Activated CD8-positive, alpha-beta memory T cell treated with anti-CD3 and anti-CD28 coated beads for 24 hours (primary cell): Measurements from ENCODE around the gene NRXN3.

Experiments used
- DNase-seq: peaks from one replicate; pipeline ENCODE4 v3.0.0-alpha.2; 2020

NRXN3 gene

DNA sequence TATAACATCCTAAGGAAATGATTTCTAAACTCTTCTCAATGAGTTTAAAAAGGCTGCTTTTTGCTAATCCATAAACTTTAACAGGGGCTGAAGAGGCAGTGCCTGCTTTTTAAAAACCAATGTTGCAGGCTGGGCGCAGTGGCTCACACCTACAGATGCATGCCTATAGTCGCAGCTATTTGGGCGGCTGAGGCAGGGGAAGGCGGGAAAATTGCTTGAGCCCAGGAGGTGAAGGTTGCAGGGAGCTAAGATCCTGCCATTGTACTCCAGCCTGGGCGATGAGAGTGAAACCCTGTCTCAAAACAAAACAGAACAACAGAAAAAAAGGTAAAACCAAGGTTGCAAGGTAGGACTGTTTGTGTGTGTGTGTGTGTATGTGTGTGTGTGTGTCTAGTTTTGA lies 1509.9 kb downstream of the NRXN3 start:
- DNase-seq = no peak

DNA sequence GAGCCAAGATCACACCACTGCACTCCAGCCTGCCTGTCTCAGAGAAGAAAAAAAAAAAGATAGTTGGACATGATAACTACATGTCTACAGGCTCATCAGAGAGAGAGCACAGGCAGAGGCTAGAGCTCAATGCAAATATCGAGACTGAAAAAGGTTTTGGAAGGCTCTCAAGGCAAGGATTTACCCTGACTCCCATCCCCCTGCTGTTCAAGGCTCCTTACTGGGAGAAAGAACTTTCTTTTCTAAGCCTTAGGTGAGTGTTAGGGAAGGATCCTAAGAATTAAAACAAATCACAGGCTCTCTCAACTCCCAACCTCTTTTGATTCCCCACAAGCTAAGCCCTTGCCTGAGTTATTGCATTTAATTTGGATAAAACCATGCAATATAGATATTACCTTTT lies 1516.0 kb downstream of the NRXN3 start:
- no peak for DNase-seq

DNA sequence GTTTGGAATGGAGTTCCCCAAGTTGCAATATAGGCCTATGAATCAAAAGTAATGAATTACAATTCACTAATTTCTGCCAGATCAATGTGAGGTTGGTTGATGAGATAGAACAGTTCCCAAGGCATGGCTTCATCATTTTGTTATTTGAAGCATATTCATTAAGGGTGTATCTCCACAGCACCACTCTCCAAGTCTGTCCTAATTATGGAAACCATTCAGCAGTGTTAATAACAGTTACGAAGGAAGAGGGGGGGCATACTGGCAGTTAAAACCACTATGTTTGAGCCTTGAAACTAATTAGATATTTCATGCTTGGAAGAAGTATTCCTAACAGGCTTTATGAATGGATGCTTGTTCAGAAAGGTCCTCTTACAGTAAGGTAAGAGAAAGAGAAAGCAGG lies 1520.8 kb downstream of the NRXN3 start:
- DNase-seq = no peak

DNA sequence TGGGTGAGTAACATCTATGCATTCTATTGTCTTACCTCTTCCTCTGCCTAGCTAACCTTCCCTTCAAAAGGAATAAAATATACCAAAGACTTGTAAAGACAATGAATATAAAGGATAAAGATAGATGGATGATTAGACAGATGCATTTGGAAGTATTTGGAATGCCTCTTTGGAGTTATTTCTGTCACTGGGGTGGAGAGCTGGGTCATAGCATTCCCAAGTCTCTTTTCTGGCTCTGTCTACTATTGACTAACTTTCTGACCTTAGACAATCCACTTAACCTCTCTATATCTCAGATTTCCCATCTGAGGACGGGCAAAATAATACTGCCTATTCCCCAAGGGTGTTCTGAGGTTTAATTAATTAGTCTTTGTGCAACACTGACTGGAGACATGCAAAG lies 1523.8 kb downstream of the NRXN3 start:
- no peak for DNase-seq

DNA sequence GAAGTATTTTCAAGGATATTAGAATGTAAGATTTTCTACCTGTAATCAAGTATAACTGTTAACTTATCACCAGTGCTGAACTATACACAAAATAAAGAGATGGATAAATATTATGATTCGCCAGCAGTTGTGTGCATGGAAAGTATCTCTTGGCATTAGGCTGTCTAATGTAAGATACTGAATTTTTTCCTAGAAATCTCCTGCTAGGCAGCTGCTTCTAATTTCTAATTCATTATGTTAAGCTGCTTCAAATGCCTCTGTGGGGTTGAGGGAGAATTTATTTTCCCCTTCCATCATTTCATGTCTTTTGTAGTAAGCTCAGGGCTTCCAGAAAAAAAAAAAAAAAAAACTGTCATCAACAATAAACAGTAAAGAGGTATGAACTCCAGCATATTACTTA lies 1525.1 kb downstream of the NRXN3 start:
- no peak for DNase-seq

DNA sequence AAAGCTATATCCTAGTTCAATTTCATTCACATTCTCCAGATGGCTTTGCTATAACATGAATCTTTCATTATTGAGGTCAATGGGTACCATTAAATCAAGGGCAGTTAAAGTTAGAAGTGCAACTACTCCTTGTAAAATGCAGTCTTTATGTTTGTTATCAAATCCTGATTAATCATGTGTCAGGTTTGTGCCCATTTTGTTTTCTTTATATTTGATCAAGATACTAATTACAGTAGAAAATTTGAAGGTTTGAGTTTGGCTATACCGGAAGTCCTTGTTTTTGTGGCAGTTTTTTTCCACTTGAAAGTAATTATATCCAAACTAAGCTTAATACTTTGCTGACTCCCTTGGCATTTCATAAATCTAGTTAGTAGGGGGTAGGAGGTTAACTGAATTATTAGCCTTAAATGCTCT lies 1528.1 kb downstream of the NRXN3 start:
- DNase-seq = no peak

DNA sequence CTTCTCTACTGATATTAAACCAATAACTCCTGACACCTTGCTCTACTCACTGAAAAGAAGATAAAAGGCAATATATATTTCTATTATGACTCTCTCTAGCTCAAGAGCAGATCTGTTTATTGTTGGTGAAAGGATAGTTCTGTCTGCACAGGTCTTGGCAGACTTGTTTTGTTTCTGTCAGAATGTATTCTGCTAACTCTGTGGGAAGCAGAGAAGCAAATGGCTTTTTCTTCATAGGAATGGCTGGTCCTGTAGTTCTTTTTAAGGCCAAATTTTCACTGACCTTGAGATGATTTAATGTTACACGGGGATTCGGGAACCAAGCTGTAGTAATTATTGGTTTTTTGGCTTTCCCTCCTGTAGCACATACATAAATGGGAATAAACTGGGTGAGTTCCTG lies 1529.0 kb downstream of the NRXN3 start:
- no peak for DNase-seq

DNA sequence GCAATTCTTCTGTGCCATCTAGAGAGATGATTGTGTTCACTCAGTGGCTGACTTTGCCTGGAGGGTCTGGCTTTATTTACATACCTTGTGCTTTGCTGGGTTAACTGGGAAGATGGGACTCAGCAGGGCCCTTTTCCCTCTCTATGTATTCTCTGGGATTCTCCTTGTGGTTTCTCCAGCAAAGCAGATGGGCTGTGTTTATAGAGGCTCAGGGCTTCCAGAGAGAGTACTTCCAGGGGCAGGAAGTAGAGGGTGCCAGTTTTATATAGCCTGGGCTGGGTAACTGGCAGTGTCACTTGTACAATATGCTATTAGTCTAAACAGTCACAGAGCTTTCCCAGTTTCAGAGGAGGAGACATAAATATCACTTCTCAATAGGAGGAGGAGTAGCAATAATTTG lies 1531.2 kb downstream of the NRXN3 start:
- DNase-seq = no peak

DNA sequence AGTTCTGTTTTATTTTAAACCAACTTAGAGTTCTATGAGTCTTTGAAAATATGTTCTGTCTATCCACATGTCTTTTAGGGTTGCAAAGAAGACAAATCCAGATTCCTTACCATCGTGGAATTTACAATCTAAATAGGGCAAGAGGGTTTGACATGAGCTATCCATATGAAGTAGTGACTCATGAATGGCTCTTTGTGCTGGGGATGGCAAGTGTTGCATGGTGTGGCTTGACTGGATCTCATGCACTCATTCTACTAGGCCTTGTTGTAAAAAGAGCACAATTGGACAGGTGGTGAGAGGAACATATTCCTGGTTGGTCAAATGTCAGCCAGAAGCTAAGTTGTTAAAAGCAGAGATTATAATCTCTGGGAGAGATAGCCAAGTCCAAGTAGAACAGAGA lies 1532.0 kb downstream of the NRXN3 start:
- DNase-seq = no peak

DNA sequence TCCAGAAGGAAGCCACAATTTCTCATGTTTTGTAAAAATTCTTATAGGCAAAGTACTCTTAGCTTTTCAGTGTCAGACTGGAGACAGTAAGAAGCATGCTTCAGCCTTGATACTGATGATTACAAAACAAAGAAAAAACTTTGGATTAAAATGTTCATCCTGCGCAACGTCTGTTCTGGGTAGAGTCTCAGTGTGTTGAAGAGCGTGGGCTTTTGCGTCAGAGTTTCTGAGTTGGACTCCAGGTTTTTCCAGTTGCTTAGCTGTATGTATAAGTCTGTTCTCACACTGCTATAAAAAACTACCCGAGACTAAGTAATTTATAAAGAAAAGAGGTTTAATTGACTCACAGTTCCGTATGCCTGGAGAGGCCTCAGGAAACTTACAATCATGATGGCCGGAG lies 1533.0 kb downstream of the NRXN3 start:
- DNase-seq = no peak

DNA sequence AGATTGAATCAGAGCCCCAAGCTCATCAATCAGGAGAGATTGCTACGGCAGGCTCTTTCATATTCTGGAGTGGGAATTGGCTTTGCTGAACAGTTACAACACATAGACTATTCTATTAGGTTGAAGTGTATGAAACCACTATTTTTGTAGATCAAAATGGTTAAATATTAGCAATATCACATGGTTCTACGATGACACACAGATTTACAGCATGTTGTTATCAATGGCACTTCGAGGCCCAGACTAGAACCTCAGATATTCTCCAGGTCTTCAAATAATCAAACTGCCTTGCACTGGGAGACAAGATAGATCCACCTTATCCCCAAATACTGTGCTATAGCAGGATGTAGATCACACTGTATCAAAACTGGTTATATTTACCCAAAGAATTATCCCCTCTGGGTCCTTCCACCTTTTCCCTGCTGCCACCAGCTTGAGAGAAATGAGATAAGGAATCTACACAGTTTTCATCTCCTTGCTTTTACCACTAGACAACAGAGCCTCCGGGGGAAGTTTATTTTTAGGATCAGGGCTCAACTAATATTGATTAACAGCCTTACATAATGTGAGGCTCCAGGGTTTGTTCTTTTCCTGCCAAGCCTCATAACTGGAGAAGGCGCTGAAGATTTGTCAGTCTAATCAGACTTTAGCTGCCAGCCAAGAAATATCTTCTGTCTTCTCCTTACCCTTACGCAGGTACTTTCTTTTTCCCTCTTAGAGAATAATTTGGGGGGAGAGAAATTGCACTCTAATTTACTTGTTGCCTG lies 1534.1 kb downstream of the NRXN3 start:
- DNase-seq = no peak

DNA sequence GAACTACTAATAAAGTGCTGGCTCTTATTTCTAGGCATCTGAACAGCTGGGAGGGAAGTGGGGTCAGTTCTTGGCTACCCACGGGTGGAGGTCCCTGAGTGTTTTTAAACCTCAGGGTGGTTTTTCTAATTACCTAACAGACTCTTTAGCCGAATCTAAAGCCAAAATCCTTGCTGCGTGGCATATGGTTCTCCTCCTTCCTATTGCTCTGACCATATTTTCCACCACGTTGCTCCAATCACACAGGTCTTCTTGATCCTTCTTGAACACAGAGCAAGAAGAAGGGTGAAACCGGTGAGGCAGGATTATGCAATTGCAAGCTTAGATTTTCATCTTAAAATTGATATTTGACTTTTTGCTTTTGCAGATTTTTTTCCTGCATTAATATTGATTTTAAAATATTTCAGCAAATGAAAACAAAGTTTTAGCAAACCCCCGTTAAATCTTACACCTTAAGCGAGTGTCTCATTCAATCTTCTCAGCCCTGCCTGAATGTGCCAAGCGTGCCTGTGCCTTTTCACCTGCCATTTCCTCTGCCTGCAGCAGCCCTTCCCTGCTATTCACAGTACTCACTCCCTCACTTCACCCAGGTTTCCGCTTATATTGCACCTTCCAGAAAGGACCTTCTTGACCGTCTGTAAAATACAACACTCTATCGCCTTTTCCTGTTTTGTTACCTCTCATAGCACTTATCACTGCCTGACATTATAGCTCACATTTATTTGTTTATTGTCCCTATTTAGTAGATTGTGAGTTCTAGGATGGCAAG lies 1535.1 kb downstream of the NRXN3 start:
- no peak for DNase-seq

DNA sequence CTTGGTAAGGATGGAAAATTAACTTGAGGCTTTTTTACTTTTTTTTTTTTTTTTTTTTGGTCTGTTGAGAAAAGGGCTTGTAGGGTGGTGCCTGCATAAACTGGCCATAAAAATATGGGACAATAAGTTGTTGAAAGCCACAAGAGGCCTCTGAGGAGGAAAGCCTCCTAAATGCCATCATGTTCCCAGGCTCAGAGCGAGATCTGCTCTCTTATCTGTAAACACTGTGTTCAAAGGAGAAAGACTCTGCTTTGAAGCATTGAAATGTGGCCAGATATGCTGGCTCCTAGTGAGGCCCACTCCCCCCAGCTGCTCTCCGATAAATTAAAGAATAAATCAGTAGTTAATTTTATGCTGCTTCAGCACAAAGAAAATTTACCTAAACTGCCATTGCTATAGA lies 1536.2 kb downstream of the NRXN3 start:
- DNase-seq = no peak

DNA sequence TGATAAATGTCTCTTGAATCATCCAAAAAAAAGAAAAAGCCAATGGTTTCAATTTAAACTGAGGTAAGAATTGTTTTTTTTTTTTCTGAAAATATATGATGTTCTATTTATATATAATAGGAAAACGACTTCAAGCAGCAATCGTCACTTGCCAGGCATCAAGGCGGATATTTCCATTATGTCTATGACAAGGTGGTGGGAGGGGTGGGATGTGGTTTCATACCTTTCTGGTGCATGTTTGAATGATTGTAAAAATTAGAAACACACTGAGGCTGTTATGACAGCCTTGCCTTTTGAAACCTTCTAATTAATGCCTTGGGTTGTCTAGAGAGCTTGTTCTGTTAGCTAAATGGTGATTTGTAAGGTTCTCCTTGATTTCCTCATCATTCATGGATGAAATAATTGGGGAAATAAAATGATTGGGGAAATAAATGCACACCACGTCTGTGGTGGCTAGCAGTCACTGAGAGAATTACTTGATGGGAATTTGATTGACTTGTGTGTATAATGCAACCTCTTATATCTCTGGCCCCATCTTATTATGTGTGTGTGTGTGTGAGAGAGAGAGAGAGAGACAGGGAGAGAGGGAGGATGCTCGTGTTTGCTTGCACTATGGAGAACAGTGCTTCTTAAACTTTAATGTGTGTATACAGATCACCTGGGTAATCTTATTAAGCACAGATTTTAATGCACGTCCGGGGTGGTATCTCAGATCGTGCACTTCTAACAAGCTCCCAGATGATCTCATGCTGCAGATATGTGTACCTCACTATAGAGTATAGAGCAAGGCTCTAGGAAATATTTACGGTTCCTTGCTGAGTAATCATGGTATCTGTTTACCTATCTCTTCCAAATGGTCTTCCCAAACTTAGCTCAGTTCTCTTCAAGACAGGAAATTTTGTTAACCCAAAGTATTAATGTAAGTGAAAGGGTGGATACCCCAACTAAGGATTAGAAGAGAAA lies 1538.5 kb downstream of the NRXN3 start:
- DNase-seq = no peak

DNA sequence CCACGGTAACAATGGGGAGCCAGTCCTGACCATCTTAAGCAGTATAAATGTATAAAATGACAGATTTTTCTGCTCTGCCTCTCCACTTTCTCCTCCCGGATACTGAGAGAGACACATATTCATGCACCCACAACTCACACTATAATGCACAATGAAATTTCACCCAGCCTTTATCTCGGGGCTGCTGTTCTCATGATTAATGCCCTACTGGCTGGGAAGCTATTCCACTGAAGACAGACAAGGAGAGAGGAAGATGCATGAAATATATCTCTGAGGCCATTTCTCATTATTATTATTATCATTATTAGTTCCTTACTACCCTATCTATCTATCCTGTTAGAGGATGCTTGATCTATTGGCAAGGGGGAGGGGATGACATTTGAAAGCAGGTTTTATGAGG lies 1539.4 kb downstream of the NRXN3 start:
- DNase-seq = no peak

DNA sequence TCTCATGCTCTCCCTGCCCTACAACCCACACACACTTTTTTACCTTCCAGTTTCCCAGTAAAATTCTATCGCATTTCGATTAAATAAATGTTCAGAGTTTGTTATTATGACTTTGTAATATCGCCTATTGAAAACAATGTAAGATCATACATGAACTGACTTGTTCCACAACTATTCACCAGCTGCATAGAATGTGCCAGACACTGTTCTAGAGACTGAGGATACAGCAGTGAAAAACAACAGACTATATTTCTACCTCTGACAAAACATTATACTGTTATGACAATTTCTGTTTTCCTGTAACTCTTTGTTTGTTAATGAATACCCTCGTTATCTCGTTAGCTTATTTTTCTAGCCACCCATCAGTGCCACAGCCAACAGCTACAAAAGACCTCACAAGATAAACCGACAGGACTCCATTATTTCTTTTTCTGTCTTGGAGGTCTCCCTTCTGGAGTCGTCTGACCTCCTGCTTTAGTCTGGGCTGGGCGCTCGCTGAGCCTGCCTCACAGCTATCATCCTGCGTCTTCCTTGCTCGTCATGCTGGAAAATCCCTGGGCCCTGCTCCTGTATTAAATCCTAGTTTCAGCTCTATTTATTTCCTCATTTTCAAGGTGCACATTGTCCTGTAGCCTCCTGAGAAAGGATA lies 1542.3 kb downstream of the NRXN3 start:
- DNase-seq = no peak

DNA sequence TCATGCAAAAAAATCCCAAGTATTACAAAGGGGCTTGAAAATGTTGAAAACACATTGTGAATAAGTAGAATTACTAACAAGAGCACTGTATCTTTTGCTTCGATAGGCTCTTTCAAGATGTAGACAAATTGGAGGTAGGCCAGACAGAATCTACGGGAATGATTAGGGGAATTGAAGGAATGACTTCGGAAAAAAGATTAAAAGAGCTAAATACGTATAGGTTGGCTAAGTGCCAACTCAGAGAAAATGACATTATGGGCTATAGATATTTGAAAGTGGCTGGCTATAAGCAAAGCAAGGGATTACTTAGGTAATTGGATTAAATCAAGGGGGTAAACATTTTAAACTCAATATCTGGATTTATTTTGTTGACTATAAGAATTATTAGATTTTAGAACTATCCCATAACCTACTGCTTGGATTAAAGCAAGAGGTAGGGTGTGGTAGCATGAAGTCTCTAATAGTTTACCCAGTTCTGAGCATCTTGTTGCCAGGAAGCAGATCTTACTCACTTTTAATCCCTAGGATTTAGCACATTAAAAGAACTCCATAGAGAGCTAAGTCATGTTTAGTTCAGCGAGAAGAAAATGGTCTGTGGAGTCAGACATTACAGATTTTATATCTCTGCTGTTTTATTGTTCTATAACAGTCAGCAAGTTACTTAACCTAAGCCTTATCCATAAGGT lies 1551.4 kb downstream of the NRXN3 start:
- no peak for DNase-seq

DNA sequence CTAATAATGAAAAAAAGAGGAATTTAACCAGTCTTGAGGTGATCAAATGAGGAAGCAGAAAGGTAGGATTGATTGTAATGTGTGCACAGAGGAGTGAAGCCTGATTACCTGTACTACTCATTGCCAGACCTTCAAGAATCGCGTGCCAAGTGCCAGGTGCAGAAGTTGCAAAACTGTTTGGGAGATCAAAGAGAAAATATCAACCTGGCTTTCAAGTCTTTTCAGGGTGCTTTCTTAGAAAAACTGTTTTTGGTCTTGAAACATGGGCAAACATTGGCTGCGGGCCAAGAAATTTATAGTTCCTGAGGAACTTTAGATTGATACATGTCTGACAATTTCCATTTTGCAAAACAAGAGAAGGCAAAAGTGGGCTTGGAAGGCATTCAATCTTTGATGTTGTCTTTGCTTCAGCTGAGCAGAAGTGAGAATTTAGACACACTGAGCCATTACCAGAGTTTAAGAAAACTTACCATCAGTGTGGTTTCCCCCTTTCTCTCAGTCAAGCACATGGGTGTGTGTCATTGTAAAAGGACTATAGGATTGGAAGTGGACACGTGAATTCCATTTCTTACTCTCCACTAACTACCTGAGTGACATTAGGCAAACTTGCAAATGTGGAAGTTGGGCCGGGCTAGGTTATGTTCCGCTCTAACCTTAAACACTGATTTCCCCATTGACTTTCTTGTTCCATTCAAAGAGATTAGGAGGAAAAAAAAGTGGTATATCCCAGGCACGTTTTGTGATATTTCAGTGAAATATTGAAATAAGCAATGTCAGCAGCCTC lies 1555.0 kb downstream of the NRXN3 start:
- no peak for DNase-seq

DNA sequence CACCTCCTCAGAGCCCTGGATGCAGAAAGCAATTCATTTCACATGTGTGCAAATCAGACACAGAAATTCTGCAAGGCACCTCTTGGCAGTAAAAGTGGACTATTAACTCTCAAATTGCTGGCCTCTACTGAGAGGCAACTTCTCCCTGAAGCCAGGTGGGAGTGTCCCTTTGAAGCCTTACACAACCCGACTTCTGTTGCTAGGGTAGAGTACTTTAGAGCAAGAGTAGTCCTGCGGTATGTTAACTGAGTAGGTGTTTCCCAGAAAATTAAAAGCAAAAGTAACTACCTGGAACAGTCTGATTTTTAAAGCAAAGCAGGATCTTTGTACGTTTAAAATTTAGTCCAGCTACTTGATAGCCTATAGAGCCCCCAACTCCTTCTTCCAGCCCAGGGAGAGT lies 1557.7 kb downstream of the NRXN3 start:
- DNase-seq = no peak

DNA sequence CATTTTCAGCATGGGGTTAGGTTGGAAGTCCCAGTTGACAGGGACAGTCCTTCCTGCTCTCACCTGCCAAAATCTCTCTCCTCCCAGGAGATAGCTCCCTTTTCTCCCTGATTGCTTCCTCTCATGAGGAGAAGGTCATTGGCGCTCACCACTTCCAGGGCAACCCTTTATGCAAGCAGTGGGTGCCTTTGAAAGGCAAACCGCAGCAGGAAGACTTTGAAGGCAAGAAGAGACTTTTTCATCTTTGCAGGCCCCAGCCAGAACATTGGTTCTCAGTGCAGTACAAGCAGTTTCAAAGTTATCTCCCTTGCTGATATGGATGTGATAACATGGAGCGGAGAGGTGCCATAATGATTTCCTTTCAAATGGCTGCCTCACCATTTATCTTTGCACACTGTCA lies 1558.2 kb downstream of the NRXN3 start:
- no peak for DNase-seq

DNA sequence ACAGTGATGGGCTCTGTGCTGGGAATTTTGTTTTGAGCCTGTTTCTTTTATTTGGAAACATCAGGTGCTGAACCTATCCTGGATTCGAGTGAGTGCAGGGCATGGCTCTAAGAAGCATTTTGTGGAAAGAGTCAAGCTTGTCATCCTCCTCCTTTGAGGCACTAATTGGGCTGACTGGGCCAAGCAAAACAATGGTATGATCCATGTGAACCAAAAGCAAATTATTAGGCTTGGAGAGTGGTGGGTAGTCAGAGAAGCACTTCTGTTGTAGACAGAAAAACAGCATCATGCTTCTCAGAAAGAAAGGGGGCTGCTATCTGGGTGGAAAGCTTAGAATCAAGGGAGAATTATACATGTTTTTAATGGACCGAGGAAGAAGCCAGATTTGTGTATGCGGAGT lies 1559.6 kb downstream of the NRXN3 start:
- DNase-seq = no peak
